CD1c-positive myeloid dendritic cell (primary cell): Measurements from ENCODE around the gene IGSF3.

Experiments used
- DNase-seq: peaks from one replicate; pipeline ENCODE4 v3.0.0-alpha.2; 2016; ENCODE audit errors: extremely low spot score

IGSF3 gene

DNA sequence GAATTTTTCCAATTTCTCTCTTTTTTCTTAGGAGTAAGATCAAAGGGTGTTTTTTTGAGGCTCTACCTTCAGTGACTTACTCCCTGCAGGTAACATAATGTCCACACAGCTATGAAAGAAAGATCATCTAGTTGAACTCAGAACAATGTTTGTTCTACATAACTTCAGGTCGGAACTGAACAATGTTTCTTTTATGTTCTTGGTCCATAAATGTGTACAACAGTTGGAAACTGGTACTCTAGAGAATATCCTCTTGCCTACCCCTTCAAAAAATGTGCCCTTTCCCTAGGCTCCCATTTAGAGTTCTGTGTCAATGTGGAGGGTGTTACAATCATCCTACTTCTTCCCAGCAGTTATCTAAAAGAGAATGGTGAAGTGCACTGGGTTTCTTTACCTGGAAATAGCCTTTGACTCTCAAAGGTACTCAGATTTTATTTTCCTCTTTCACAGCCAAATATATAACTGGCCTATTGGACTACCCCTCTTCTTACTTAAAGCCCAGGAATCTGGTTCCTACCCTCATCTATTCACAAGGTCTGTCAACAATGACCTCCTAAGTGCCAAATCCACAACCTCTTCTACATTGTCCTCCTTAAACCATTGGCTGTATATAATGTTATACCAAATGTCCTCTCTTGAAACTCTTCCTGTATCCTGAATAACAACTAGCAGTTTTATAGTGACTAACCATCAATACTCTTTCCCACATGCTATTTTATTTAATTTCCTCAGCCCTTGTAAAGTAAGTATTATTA is 139.0 kb downstream of the IGSF3 start:
- no peak for DNase-seq

GRCh38 chr1:116525440-116525839 is 142.1 kb downstream of the IGSF3 start:
- no peak for DNase-seq
